Mesenteric fat pad (tissue), 1 donor: ENCODE data around the gene GALNT14. TPM values are rescaled to one million over a fixed set of nuclear protein-coding genes. Genes with fewer than 3 reads are reported as not detected.

Experiments used
- DNase-seq: peaks from one replicate; pipeline ENCODE4 v3.0.0-alpha.2; 2020; ENCODE audit warnings: low spot score
- total RNA-seq: library from RNA; stranded (reverse); fragmentation: NEBNext Ultra II Directional; extraction: Animal tissue kit (Norgen Biotek cat#: 25700); gene quantifications from one replicate; pipeline ENCODE4 v1.2.1, GENCODE V29; 2021
- donor health status: DM: yes; HTN: yes; CAD: no.

Gene GALNT14
- total RNA-seq, 1 donor from 2014 or later = 3.4 TPM

DNA sequence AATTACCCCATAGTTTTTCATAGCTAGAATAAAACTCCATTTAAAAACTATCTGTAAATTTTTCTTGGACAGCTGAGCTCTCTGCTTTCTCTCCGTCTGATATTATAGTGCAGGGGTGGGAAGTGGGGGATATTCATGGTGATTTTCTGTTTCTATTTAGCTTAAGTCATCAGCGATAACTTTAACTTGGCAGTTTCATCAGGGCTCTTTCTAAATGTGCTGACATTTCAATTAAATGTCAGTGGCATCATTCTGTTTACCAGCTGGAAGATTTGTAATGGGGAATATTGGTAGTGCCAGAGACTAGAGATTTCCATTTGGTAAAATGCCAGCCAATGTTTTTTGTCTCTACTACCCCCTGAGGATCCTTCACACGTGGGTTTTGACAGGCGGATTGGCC is 277.5 kb downstream of the GALNT14 start:
- DNase-seq = no peak

Other genes with a start within 250 kb of the GALNT14 start
- 0.10 TPM for gene CAPN14, start 79.1 kb upstream of the GALNT14 start, total RNA-seq
- 2.4 TPM for gene EHD3, start 95.7 kb upstream of the GALNT14 start, total RNA-seq